Measurements from ENCODE around the gene ZSCAN26. TPM values are rescaled to one million over a fixed set of nuclear protein-coding genes. Genes with fewer than 3 reads are reported as not detected.

Gene ZSCAN26
- total and polyA plus RNA-seq, 2 of the 8 experiments (the other 6 are each of a cell fraction or from before 2014, with no cell fraction given) = 7.0 to 8.5 TPM

- TF ChIP-seq CBX8 (IDR thresholded peaks at IDR 0.05; ENCODE audit: borderline replicate concordance, low read depth, low read length) (no peak), EZH2 (IDR thresholded peaks at IDR 0.05; ENCODE audit: low read depth, low read length, severe bottlenecking) (no peak)
These were observed 44.3 kb downstream of the ZSCAN26 start (continued) for GRCh38 chr6:28311139-28311823.
